Cortex of kidney (tissue), 1 donor: ENCODE results near the gene FLYWCH2.

Source experiments
- DNase-seq: peaks from one replicate; lab custom pipeline; 2025; lab: John Stamatoyannopoulos, UW

FLYWCH2 gene, protein sequence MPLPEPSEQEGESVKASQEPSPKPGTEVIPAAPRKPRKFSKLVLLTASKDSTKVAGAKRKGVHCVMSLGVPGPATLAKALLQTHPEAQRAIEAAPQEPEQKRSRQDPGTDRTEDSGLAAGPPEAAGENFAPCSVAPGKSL

DNA sequence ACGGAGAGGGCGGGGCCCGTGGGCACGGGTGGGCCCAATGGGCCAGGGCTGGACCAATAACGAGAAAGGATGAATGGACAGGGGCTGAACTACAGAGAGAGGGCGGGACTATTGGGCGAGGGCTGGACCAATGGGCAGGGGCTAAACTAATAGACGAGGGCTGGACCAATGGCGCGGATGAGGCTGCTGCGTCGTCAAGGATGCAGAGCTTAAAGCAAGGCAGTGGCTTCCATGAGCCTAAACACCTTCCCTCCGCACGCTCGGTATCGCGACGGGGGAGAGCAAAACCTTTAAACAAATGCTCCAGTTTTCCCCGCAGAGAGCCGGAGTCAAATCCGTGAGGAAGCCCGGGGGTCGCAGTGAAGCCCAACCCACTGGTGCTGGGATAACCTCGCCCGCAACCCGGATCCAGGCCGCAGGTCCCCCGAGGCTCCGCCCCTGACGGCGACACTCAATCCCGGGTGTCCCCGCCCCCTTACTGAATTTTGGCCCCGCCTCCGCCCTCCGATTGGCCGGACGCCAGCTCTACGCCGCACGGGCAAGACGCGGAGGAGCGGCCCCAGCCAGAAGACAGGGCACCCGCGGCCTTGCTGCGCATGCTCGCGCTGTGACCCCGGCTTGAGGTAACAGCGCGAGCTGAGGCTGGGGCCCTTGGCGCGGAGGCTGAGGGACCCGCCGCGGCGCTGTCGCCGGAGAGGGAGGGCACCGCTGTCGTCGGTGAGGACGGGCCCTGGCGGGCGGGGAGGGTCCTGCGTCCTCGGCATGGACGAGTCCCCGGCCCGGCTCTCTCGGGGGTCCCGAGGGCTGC is at the start of gene FLYWCH2:
Gene FLYWCH2, plus strand, starts transcription at position 566 of the 808 bp plus-strand sequence. CDS start 13,235 bp downstream, outside the sequence.
- DNase-seq: peak; percentile 88

DNA sequence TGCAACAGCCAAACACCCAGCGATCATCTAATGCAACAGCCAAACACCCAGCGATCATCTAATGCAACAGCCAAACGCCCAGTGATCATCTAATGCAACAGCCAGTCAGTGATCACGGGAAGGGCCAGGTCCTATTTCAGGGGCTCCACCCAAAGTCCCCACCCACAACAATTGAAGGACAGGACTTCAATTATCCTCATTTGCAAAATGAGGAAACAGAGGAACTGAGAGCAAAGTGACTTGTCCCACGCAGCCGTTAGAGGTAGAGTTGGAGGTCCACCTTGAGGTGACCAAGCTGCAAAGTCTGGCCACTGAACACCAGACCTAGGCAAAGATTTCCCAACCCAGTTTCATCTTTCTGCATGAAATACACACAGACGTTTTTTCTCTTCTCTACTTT is 49.2 kb upstream of the FLYWCH2 start:
- DNase-seq: no peak

DNA sequence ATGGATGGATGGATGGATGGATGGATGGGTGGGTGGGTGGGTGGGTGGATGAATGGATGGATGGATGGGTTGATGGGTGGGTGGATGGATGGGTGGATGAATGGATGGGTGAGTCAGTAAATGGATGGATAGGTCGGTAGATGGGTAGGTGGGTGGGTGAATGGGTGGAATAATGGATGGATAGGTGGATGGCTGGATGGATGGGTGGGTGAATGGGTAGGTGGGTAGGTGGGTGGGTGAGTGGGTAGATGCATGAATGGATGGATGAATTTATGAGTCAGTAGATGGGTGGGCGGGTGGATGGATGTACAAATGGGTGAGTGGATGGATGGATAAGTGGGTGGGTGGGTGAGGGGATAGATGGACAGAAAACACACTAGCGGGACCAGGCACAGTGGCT is 48.0 kb upstream of the FLYWCH2 start:
- DNase-seq: no peak

DNA sequence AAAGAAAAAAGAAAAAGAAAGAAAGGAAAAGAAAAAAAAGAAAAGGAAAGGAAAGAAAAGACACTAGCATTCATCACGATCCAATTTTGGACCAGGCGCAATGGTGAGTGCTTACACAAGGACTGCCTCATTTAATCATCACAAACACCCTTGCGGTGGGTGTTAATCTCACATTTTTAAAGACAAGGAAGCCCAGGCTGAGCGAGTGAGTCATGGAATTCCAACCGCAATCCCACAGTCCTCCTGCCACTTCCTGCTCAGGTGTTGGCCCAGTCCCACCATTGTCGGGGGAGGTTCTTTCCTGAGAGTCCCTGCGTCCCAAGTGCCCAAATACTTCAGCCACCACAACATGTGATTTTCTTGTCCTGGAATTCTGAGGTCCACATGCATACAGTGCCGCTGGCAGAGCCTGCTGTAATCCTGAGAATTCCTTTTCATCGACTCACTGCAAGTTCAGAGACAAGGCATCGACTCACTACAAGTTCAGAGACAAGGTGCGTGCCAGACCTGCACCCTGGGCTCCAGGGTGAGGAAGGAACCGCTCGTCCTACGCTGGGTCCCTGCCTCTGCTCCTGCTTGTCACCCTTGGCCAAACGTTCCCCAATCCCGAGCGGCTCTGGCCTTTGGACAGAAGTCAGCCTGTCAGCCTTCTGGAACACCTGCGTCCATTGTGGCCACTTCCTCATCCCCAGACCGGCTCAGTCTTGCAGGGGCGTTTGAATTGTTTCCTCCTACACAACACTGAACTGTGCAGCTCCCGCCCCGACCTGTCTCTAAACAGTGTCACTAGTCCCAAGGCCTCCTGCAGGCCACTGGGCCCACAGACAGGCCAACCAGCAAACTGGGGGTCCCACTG is 47.1 kb upstream of the FLYWCH2 start:
- no peak for DNase-seq

DNA sequence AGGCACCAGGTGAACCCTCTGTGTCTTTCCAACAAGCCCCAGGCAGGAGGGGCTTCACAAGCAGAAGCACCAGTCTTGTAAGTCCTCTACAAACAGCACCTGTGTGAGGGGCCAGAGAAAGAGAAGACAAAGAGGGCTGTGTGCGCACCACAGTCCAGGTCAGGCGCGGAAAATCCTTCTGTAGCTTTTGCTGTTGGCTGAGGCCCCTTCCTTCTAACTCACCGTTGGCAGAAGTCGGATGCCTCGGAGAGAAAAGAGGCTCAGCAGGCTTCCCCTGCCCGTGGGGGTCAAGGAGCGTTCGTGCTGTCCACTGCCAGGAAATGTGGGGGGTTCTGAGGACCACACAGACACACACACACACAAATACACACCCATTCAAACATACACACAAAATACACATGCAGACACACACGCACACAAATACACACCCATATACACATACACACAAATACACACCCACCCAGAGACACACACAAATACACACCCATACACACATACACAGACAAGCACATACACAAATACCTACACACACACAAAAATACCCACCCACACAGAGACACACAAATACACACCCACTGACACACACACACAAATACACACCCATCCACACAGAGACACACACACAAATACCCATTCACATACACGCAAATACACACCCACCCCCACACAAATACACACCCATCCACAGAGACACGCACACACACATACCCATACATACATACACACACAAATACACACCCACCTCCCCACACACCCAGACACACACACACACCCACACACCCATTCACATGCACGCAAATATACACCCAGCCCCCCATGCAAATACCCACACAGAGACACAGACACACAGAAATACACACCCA is 46.1 kb upstream of the FLYWCH2 start:
- DNase-seq: no peak

DNA sequence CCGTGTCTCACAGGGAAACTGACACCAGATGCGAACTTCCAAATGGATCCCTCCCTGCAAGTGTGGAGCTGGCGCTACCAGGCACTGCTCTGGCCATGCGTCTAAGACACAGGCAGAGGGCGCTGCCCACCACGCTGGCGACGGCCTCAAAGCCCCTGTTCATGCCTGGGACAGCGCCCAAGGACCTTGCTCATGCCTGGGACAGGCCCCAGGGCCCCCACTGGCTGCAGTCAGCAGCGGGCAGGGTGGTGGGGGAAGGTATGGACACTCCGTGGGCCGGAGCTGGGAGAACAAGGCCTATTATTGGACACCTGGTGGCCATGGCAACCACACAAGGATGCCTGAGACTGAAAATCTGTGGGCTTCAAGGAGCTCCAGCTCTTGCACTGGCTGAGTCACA is 44.1 kb upstream of the FLYWCH2 start:
- no peak for DNase-seq

DNA sequence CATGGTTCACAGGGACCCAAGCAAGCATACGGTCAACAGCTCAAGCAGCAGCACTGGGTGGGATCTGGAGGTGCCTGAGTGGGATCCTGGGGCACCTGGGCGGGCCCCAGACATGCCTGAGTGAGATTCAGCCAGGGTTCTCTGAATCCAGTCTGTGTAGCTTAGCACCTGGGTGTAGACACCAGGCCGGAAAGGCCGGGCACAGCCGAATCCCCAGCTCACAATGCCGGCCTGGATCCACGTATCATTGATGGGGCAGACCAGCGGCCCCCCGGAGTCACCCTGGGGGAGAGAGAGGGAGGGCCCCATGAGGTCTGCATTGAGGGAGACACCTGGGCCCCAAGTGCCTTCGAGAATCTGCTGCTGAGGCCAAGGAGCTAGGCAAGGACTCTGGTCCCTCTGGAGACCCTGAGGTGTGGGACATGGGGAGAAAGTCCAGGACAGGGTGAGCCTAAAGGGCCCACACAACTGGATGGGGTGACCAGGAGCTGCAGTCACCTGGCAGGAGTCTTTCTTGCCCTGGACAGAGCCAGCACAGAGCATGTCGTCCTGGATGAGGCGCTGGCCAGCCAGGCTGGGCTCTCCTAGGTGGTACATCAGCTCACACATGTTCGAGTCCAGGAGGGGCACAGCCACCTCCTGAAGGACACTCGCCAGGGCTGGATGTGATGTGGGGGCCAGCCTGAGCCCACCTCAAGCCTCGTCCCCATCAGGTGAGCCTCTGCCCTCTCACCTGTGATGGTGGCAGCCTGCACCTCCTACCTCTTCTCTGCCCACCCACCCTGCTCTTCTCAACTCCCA is 43.2 kb upstream of the FLYWCH2 start:
- no peak for DNase-seq

DNA sequence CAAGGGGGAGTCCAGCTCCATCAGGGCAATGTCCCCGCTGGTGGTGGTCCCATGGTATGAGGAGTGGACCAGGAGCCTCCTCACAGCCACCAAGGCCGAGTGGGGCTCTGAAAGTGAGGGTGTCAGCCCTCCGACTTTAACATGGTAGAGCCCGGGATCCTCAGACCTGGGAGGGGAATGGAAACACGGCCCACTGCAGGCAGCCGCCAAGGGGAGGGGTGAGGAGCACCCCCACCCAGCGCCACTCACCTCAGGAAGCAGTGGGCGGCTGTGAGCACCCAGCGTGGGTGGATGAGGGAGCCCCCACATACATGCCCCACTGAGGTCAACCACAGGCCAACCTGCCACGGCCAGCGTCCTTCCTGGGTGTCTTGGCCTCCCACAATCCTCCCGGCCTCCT is 42.1 kb upstream of the FLYWCH2 start:
- no peak for DNase-seq

DNA sequence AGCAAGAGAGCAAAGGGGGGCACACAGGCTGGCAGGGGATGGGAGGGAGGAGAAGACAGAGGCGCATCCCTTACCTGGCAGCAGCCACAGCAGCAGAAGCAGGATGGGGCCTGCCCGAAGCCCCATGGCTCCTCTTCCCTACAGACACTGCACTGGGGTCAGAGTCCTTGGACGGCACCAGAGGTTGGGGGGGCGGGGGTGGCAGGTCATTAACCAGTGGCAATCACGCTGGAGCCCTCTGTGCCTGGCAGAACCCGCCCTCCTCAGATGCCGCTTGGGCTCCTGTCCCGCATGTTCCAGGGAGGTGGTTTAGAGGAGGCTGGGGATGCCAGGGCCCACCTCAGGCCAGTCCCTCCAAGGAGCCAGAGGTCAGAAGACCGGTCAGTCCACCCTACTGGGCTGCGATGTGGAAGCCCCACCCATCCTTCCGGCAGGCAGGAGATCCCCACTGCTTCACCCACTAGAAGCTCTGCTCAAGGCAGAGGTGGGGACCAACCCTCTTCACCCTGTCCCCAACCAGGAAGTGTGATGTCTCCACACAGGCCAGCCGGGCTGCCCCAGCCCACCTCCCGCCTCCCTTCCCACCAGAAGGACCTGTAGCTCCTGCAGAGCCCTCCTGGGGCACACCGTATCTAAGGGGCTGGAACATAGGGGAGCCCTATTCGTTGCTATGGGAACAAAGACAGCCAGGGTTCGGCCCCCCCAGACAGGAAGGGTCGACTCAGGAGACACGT is 41.2 kb upstream of the FLYWCH2 start:
- no peak for DNase-seq

DNA sequence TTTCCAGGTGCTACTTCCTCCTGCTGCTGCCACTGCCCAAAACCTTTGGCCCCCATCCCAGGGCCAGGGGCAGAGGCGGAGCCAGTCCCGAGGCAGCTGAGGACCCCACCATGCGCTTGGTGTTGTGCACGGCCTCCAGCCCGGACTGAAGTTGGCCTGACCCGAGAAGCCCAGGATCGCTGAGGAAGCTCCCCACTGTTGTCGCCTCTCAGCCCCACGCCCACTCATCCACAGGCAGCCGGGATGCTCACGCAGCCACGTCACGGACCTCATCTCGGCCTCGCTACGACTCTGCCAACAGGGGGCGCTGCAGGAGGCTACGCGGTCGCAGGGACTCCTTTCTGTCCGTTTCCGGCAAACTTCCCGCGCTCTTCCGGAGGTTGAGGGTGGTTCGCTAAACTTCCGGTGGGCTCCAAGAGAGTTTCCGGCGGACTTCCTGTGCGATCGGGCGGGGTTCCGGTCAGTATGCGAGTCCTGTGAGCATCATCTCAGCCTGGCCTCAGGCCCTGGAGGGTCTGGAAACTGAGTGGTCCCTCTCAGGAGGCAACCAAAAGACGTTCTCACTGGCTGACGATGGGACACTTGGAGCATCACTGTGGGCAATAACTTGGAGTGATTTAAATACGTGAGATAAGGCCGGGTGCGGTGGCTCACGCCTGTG is 40.5 kb upstream of the FLYWCH2 start:
- DNase-seq: no peak

DNA sequence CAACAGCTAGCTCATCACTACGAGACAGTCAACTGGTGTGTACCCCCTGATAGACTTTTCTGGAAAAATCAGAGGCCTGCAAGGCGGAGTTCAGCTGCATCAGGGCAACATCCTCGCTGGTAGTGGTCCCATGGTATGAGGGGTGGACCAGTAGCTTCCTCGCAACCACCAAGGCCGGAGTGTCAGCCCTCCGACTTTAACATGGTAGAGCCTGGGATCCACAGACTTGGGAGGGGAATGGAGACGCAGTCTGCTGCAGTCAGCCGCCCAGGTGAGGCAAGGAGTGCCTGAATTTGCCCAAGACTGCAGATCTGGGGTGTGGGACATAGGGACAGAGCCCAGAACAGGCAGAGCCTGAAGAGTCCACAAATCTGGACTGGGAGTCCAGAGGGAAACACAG is 39.5 kb upstream of the FLYWCH2 start:
- no peak for DNase-seq

DNA sequence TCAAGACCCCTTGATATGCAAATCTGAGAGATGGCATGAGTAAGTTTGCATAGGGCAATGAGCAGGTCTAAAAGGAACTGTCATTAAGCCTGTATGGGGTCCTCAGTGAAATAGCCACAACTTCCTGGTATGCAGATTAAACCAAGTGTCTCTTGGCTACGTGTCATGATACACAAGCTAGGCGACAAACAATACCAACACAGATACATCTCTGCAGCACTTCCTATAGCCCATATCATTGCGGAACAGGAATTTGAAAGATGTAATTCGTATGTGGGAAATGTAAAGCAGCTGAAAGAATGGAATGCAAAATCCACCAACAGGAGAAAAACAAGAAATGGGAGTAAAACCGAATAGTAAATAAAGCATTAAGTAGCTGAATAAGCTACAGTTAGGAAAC is 37.9 kb upstream of the FLYWCH2 start:
- no peak for DNase-seq

DNA sequence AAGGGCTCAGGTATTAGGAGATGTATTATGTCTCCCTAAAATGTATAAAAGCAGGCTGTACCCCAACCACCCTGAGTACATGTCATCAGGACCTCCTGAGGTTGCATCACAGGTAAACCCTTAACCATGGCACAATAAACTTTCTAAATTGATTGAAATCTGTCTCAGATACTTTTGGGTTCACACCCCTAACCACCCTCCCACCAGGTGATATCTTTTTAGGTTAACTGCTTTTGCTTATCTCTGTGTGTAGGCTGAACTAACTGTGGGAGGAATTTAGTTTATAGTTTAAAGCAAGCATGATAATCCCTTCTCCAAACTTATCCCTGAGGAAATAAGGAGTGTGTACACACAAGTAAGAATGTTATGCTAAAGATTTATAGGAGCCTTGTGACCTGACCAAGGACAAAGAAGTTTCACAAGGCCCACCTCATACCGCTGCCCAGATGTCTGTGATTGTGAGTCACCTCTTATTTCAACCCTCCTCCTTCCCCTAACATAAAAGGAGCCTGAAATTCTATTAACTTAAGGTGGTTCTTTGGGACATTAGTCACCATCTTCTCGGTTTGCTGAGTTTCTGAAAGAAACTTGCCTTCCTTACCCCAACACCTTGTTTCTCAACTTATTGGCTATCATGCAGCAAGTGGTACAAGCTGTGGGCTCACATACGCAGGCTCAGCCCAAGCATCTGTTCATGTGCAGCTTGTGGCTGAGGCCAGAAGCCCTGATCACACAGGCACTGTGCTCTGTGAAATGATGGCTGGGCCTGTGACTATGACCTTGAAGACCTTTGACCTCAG is 36.3 kb upstream of the FLYWCH2 start:
- no peak for DNase-seq

DNA sequence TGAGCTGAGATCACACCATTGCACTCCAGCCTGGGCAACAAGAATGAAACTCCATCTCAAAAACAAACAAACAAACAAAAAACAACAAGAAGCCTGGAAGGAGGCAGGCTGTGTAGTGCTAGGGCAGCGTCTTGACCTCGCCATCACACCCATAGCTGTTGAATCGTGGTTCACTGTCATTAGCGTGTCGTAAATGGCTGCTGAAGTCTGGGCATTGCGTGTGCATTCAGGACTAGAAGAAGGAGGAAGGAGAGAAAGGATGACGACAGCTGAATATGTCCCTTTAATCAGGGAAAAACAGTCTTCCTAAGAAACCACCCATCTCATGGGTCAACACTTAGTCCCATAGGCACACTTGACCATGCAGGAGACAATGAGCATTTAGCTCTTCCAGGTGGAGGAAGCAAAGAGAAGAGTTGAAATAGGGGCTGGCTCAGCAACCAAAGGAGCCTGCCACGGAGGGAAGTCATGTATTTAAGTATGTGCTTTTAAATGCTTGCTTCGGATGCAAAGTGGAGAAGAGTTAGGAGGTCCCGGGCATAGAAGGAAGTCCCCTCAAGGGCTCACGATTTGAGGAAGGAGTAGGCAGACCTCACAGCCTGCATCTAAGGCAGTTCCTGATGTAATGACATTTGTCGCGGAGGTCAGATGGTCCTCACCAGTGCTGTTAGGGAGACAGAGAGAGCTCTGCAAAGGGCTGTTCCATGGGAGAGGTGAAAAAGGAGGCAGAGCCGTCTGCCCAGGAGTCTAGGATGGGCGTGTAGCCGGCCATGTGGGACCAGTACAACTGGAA is 33.9 kb upstream of the FLYWCH2 start:
- DNase-seq: no peak

DNA sequence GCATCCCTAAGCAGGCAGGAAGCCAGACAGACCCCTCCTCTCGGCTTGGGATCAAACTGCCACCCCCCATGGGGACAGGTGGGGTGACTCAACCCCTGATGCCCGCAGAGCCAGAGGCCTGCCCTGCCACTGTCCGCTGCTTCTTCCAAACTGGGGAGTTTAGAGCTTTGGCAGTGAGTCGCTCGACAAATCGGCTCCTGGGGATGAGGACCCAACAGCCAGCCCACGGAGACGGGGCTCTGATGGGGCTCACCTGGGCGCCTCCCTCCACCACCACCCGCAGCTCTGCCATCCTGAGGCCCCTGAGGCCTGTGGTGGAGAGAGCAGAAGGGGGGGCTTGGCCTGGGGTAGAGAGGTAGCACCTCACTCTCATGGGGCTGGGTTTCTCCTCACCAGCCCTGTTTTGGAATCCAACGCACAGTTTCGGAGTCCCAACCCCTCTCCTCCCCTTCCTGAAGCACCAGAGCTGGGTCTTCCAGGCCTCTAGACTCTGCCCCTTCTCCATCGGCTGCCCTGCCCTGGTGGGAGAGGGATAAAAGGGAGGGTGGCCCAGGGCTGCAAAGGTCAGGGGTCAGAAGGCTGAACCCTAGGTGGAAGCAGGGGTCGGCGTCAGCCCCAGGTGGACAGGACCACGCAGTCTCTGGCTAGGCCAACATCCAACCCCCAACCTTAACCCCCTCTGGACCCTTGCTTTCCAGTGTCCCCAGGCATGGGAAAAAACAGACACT is 30.8 kb upstream of the FLYWCH2 start:
- DNase-seq: no peak

DNA sequence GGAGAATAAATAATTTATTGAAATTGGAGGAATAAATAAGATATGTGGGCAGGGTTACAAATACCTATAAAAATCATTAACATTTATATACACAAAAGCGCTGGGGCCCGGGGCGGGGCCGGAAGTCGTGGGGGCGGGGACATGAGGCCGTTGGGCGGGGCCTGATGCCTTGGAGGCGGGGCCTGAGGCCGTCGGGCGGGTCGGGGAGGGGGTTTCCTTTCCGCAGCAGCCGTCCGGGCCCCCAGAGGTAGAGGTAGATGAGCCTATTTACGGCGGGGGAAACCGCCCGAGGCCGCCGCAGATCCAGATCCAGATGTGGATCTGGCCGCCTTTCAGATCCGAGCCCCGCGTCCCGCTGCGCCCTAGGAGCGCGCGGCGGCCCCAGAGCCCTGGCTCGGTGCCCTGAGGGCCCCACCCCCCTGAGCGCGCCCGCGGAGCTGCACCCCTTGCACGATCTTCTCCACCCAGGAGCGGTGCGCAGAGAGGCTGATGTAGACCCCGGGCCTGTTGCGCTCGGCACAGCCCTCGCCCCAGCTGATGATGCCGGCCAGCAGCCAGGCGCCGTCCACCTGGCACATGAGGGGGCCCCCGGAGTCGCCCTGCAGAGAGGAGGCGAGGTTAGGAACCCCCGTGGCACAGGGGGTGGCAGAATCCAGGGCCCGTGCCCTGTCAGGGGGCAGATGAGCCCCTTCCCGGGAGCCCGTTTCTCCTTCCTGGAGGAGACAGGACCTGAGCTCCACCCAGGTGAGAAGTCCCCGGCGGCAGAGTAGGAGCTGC is 30.1 kb upstream of the FLYWCH2 start:
- no peak for DNase-seq
